ENCODE measurements around the gene FLOT1. TPM values are rescaled to one million over a fixed set of nuclear protein-coding genes. Genes with fewer than 3 reads are reported as not detected.

FLOT1 gene
- total and polyA plus RNA-seq, 2 of the 13 experiments (the other 11 are each of a cell fraction or from before 2014, with no cell fraction given) = 82.3 to 130 TPM

- TF ChIP-seq, protein P1, sequence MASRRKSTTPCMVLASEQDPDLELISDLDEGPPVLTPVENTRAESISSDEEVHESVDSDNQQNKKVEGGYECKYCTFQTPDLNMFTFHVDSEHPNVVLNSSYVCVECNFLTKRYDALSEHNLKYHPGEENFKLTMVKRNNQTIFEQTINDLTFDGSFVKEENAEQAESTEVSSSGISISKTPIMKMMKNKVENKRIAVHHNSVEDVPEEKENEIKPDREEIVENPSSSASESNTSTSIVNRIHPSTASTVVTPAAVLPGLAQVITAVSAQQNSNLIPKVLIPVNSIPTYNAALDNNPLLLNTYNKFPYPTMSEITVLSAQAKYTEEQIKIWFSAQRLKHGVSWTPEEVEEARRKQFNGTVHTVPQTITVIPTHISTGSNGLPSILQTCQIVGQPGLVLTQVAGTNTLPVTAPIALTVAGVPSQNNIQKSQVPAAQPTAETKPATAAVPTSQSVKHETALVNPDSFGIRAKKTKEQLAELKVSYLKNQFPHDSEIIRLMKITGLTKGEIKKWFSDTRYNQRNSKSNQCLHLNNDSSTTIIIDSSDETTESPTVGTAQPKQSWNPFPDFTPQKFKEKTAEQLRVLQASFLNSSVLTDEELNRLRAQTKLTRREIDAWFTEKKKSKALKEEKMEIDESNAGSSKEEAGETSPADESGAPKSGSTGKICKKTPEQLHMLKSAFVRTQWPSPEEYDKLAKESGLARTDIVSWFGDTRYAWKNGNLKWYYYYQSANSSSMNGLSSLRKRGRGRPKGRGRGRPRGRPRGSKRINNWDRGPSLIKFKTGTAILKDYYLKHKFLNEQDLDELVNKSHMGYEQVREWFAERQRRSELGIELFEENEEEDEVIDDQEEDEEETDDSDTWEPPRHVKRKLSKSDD (CRISPR knock-in tag; IDR thresholded peaks at IDR 0.05; ENCODE audit: low read depth) = no peak
- TF ChIP-seq KLF9 (CRISPR knock-in tag; IDR thresholded peaks at IDR 0.05; ENCODE audit: low read depth) = no peak
- TF ChIP-seq, protein P2, sequence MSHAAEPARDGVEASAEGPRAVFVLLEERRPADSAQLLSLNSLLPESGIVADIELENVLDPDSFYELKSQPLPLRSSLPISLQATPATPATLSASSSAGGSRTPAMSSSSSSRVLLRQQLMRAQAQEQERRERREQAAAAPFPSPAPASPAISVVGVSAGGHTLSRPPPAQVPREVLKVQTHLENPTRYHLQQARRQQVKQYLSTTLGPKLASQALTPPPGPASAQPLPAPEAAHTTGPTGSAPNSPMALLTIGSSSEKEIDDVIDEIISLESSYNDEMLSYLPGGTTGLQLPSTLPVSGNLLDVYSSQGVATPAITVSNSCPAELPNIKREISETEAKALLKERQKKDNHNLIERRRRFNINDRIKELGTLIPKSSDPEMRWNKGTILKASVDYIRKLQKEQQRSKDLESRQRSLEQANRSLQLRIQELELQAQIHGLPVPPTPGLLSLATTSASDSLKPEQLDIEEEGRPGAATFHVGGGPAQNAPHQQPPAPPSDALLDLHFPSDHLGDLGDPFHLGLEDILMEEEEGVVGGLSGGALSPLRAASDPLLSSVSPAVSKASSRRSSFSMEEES (CRISPR knock-in tag; IDR thresholded peaks at IDR 0.05) = peak; percentile 39; the same call in 1 of the 2 replicates
- no peak for TF ChIP-seq ONECUT2 (CRISPR knock-in tag; IDR thresholded peaks at IDR 0.05)
- no peak for TF ChIP-seq ZNF766 (CRISPR knock-in tag; IDR thresholded peaks at IDR 0.05; ENCODE audit: borderline replicate concordance)
- TF ChIP-seq IKZF1 (IDR thresholded peaks at IDR 0.05) = no peak
- TF ChIP-seq ZNF570 (CRISPR knock-in tag; IDR thresholded peaks at IDR 0.05; ENCODE audit: borderline replicate concordance) = no peak
- TF ChIP-seq, protein P3, sequence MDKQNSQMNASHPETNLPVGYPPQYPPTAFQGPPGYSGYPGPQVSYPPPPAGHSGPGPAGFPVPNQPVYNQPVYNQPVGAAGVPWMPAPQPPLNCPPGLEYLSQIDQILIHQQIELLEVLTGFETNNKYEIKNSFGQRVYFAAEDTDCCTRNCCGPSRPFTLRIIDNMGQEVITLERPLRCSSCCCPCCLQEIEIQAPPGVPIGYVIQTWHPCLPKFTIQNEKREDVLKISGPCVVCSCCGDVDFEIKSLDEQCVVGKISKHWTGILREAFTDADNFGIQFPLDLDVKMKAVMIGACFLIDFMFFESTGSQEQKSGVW (CRISPR knock-in tag; IDR thresholded peaks at IDR 0.05; ENCODE audit: borderline replicate concordance) = no peak
- no peak for TF ChIP-seq IKZF4 (CRISPR knock-in tag; IDR thresholded peaks at IDR 0.05; ENCODE audit: borderline replicate concordance, low read depth, not compliant biosample characterization)
- 0 out of 2 replicates have a peak, but pooled peaks have one; percentile 47 for TF ChIP-seq MIER3 (CRISPR knock-in tag; IDR thresholded peaks at IDR 0.05; ENCODE audit: borderline replicate concordance)
- TF ChIP-seq SKI (IDR thresholded peaks at IDR 0.05; ENCODE audit: partially characterized antibody) = peak; percentile 14
- TF ChIP-seq, protein P4, sequence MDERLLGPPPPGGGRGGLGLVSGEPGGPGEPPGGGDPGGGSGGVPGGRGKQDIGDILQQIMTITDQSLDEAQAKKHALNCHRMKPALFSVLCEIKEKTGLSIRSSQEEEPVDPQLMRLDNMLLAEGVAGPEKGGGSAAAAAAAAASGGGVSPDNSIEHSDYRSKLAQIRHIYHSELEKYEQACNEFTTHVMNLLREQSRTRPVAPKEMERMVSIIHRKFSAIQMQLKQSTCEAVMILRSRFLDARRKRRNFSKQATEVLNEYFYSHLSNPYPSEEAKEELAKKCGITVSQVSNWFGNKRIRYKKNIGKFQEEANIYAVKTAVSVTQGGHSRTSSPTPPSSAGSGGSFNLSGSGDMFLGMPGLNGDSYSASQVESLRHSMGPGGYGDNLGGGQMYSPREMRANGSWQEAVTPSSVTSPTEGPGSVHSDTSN (CRISPR knock-in tag; IDR thresholded peaks at IDR 0.05) = no peak
- TF ChIP-seq SKIL (CRISPR knock-in tag; IDR thresholded peaks at IDR 0.05; ENCODE audit: borderline replicate concordance) = no peak
- no peak for TF ChIP-seq MAFK (conservative IDR thresholded peaks at IDR 0.05 in 1 of 2, IDR thresholded peaks at IDR 0.05 in 1 of 2; ENCODE audit: low read length in 2 of 2)
- no peak for TF ChIP-seq SRSF9 (IDR thresholded peaks at IDR 0.05; ENCODE audit: borderline replicate concordance, insufficient read depth, low read depth, low read length, poor library complexity, severe bottlenecking)
- TF ChIP-seq CTCF (CRISPR knock-in tag; IDR thresholded peaks at IDR 0.05) = peak; percentile 100
- TF ChIP-seq ZNF761 (CRISPR knock-in tag; conservative IDR thresholded peaks at IDR 0.05) = 0 out of 2 replicates have a peak, but pooled peaks have one; percentile 35
- no peak for TF ChIP-seq ZNF30 (CRISPR knock-in tag; IDR thresholded peaks at IDR 0.05)
Observed at GRCh38 chr6:30678964-30679726, 63.3 kb downstream of the FLOT1 start (continued).
